GM21825 (cell line): ENCODE data around the gene CSRP2.

Source experiments
- ATAC-seq: cut with Tn5 transposase; IDR thresholded peaks from one replicate; pipeline ENCODE4 v1.9.1; 2021; ENCODE audit warnings: mild to moderate bottlenecking, moderate library complexity; ENCODE audit not compliant: unreplicated experiment

The CSRP2 gene

DNA sequence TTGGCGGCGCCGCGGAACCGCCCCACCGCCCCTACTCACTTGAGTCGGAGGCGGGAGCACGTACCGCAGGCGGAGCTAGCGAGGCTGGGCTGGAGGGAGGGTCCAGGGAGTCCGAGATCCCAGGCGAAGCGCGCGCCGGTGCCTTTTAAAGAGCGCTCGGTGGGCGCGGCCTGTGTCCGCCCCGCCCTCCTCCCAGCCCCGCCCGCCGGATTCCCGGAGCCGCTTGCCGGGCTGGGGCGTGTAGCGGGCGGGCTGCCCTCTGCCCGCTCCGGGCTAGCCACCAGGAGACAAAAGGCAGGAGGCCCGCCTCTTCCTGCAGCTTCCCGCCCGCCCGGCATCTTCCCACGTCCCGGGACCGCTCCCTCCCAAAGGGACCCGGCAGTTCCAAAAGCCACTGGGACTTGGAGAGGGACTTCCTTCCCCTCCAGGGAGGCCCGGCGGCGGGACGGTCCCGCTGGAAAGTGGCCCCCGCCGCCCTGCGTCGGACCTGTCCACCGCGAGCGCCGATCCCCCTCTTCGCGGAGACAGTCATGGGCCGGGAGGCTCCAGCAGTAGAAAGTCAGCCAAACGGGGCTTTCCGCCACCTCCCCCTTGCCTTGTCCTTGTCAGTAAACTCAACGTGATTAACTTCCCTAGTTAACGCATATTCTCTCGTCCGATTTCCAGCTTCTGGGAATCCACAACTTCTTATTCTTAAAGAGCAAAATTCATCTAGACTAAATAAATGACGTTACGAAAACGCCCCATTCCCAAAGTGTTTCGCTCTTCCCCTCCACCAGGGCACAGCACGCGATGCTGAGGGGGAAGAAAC lies at the start of gene CSRP2:
TSS of gene CSRP2 (minus strand) at position 121 of the 811 bp plus-strand sequence. CDS start 12,759 bp downstream, outside the sequence.
- peak; percentile 90 for ATAC-seq

DNA sequence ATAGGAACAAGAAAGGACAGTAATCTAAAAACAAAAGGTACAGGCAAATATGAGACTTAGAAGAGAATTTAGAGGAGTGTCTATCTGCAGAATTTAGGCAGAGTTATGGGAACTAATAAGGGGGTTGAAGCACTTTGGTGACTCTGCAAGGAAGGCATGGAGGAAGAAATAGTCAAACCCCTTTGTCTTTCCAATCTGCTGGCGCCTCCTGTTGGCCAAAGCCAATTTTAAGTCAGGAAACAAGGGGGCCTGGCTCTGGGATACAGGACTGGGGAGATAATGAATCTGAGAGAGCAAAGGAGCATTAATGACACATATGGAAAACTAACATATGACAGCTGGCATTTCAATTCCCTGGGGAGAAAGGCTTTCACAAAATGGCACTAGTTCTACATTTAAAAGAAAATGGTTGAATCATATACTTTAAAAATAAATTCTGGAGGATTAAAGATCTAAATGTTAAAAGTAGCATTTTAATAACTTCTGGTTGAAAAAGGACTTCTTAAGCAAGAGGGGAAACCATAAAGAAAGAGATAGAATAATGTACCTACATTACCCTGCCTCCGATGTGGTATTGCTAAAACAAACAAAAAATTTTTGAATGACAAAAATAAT lies 48.5 kb upstream of the CSRP2 start:
- ATAC-seq = no peak

DNA sequence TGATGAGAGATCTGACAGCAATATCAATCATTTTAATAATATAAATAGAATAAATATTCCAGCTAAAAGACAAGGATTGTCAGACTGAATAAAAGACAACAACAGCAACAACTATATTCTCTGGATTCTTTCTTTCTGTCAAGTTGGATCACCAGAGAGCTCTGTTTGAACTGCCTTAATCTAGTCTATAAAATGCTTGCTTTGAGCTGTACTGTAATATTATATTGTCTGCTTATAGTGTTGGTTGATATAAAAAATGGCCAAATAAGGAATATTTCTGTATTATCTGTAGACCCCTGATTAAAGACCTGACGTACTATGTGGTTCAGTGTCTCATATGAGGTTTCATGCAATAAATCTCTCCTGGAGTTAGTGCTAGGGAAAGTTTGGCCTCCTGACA lies 46.3 kb upstream of the CSRP2 start:
- no peak for ATAC-seq

DNA sequence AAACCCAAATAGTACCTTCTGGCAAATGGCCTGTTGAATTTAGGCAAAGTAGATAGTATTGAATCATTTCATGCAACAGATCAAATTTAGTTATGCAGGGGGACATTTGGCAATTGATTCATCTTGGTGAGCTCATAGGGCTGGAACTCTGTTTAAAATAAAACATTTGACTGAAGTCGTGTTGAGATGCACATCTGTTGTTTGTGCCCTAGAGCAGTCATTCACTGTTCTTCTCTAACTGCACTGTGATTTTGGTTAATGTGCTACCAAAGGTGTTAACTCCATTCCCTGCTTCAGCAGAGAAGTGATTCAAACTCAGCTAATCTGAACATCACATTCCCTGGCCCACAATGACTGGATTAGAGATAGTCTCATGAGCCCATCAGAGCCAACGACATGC lies 44.0 kb upstream of the CSRP2 start:
- ATAC-seq = no peak

DNA sequence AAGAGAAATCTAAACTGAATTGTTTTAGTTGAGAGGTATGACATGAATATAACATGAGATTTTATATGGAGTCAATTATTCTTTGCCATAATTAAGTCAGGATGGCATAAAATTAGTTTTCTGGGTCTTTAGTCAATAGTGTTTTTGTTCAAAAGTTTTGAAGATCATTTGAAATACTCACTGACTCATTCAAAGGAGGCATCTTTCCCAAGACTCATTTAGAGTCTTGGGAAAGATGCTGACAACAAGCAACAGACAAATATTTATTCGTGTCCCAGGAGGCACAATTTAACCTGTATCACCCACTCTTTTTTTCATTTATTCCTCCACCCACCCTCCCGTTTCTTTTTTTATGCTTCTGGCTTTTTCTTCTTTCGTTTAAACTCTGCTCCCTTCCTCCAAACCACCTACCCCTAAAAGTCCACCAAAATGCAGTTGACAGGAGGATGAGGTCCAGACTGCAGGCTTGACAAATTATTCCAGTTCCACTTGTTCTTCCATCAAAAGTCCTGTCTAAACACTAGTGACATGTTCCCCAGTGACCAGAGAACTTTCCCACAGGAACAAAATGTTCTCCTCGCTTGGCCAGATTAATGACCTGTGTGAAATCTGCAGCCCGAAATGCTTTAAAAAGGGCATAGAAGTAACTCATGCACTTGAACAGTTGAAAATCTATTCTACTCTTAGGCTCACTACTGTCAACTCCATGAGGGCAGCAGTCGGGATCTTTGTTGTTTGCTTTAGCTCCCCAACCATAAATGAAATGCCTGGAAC lies 43.3 kb upstream of the CSRP2 start:
- ATAC-seq = no peak

DNA sequence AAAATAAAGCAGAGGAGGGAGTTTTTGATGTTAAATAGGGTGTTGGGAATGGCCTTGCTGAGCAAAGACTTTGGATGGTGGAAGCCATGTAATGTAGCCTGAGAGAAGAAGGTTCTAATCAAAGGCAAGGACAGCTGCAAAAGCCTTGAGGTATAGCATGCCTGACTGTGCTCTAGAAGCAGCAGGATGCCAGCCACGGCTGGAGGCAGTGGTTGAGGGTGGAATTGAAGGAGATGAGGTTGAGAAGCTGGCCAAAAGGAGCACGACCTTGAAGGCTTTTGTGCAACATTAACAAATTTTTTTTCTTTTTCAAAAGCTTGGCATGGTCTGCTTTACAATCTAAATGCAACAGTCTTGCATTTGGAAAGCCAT lies 42.3 kb upstream of the CSRP2 start:
- no peak for ATAC-seq

DNA sequence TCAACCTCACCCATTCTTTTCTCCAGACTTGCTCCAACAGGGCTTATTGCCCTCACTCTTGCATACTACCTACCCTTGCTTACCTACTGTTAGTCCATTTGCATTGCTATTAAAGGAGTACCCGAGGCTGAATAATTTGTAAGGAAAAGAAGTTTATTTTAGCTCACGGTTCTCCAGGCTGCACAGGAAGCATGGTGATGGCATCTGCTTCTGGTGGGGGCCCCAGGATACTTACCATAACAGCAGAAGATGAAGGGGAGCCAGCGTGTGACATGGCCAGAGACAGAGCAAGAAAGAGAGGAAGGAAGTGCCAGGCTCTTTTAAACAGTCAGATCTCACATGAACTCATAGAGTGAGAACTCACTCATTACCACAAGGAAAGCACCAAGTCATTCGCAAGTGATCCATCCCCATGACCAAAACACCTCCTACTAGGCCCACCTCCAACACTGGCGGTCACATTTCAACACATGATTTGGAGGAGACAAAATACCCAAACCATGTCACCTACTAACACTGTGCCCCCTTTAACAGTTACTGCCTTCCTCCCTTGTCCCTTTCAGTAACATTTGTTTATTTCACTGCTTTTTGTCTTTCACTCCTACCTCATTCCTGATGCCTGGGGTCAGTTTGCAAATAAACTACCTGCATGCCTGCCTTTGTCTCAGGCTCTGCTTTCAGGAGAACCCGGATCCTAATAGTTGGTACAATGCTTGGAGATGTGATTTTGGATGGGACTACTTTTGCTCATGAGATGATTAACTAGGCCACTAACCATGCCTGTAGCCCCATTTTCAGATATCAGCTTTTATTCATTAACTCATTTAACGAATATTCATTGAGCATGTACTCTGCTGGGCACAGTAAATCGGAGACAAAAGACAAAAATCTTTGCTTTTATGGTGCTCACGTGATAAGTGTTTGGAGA lies 41.6 kb upstream of the CSRP2 start:
- ATAC-seq = peak; percentile 82

DNA sequence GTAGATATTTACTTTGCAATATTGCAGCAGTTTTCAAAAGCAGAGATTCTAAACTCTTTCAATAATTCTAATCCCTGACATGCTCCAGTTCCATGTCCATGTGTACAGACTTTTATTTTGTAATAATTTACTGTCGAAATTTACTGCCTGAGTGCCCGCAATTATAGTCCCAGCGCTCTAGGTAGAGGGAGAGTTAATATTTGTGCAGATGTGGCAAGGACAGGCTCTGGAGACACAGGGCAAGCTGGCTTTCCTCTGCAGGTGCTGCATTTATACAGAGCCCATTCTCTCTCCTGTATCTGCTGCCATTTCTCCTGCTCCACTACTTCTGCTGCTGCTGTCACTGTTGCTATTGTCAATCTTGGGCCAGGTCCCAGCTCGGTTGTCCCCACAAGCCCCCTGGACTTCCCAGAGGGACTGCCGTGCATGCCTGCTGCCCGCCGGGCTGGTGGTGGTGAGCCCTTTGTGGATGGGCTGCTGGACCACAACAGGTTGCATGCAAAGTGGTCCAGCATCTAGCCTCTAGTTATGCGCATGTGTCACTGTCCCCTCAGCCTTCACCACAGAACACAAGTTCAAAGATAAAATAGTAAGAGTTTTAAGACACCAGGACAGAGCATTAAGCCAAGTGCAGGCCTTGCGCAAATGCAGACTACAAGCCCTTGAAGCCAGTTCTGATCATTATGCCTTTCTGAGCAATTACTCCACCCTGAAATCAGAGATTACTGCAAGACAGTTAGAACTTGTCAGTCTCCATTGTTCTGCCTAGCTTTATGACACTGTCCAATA lies 40.8 kb upstream of the CSRP2 start:
- peak; percentile 13 for ATAC-seq

DNA sequence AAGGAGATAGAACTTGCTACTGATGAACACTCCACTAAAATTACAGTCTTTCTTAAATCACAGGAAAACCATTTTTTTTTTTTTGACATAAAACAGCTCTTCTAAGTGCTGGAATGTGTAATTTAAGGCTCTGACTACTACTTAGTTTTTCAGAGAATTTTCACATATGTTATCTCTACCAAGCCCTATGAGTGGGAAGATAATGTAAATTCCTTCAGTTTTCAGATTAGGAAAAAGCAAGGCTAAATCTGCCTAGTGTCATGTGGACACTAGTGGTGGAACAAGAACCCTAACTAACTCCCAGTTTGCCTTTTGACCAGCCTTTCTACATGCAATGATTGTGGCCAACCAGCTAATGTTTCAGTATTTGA lies 37.3 kb upstream of the CSRP2 start:
- ATAC-seq = no peak

DNA sequence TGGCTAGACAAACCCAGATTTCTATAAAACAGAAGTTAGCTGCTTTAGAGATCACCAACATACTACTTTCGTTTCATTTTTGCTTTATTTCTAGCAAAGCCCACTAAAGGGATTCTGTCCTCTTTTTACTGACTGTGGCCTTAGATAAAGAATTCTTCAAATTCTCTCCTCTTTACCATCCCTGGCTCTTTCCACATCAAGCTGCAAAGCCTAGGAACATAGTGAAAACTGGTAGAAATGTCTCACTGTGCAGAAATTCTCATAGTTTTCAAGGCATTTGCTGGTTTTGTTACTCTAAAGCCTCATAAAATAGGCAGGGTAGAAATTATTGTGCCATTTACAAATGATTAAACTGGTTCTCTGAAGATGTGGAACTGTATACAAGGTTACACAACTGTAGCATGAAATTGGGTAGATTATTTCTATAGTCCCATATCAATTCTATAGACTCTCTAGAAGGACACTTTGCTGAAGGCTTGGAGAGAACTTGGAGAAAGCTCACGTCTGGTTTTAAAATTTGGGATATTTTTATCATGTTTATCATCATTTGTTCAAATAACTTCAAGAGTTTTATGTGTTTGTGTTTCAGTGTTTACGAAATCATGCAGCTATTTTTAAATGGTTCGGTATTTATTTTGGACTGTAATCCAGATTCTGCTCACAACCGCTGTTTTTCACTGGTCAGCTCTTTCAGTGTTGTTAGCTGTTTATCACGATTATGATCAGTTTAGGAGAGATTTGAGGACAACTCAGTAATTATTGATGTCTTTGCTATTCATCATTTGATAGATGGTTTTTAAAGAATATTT lies 36.7 kb upstream of the CSRP2 start:
- no peak for ATAC-seq

DNA sequence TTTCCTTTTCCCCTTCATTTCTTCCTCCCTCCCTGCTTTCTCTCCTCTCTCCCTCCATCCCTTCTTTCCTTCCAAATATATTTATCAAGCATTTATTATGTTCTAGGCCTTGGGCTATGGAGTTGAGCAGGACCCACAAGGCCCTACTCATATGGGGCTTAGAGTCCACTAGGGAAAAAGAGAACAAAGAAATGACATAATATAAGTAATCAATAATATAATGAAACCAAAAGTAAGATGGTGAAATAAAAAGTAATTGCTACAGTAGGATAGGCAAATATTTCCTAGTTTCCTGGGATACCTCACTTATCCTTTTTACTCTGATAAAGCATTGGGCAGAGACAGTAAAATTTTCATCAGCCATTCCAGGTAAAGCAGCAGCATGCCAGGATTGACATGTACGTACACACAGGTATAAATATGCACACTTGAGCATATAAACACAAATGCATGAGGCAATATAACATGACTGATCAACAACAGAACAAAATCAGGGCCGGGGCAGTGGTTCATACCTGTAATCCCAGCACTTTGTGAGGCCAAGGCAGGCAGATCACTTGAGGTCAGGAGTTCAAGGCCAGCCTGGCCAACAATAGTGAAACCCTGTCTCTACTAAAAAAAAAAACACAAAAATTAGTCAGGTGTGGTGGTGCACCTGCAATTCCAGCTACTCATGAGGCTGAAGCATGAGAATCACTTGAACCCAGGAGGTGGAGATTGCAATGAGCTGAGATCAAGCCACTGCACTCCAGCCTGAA lies 35.5 kb upstream of the CSRP2 start:
- no peak for ATAC-seq

DNA sequence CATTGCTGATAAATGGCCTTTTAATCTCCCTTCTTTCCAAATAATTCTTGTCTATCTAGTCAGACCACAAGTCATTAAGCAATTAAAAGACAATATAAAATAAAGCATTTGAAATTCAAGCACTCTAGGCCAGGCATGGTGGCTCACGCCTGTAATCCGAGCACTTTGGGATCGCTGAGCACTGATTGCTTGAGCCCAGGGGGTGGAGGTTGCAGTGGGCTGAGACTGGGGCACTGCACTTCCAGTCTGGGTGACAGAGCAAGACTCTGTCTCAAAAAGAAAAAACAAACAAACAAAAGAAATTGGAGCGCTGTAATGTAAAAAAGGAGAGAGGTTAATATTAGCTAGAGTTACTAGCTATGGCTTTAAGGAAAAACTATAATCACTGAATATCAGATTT lies 30.5 kb upstream of the CSRP2 start:
- ATAC-seq = no peak

DNA sequence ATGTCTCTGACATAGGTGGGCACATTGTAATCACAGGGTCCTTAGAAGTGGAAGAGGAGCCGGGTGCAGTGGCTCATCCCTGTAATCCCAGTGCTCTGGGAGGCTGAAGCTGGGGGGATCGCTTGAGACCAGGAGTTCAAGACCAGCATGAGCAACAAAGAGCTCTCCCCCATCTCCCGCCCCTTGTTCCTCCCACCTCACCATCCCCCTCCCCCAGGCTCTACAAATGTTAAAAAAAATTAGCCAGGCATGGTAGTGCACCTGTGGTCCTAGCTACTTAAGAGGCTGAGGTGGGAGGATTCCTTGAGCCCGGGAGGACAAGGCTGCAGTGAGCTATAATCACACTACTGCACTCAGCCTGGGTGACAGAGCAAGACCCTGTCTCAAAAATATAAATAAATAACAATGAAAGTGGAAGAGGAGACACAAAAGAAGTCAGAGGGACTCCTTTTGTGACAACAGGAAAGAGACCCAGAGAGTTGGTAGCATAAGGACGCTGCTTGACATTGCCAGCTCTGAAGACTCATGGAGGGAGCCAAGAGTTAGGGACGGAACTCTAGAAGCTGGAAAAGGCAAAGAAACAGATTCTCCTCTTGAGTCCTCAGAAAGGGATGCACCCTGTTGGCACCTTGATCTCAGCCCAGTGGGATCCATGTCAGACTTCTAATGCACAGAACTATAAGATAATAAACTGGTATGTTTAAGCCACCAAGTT lies 29.6 kb upstream of the CSRP2 start:
- no peak for ATAC-seq

DNA sequence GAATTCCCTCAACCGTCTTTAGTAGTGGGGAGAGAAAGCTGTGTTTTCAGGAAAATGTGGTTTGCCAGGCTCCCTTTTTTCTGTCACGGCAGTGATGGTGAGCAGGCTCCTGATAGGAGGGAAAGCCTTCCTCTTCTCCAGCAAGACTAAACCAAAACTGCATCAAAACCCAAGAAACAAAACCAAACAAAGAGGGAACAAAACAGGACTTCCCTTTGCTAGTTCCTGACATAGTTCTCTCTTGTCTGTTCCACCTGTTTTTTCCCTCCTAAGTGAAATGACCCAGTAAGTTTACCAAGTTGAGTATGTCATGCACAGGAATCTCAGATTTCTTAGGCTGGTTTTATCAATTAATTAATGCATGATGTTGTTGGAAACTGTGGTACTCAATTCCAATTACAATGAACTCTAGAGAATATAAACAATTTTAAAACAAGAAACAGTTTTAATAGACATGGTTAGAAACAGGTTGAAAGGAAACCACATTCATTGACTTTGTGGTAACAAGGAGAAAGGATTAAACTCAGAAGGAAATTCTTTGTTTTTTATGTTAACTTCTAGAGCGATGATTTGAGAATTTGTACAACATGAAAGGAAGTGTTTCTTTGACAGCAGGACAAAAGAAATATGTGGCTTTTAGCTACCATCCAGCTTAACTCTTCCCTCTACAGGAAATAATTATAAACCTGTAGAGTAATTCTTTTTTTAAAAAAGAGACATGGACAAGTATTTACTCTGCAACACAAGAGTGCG lies 23.0 kb upstream of the CSRP2 start:
- ATAC-seq = no peak

DNA sequence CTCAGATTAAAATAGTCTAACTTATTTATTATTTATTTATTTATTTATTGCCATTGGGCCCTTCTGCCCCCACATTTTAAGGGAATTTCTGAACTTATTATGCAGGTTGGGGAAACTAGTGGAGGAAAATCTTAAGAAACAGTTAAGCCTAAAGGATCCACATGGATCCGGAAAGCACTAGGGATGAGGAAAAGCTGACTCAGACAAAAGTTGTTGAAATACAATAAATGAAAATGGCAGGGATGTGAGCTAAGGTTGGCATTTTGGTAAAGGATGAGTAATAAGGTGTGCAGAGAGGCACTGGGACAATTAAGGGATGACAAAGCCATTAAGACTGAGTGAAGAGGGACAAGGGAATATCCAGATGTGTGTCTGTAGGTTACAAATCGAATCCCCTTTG lies 20.7 kb upstream of the CSRP2 start:
- no peak for ATAC-seq

DNA sequence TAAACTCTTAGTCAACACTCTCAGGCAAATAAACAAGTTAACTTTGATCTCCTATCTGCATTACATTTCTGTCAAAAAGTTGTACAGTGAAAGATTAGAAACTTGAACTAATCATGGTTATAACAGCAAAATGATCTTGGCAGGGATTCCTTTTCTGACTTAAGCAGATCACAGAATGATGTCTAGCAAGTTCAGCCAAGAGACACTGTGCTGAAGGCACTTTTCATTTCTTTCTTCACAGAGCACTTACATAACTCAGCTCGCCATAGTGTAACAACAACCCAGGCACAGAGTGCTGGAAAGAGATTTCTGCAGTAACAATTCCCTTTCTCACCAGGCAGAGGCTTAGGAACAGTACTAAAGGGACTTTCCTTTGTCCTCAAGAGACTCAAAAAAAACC lies 19.6 kb upstream of the CSRP2 start:
- ATAC-seq = no peak

DNA sequence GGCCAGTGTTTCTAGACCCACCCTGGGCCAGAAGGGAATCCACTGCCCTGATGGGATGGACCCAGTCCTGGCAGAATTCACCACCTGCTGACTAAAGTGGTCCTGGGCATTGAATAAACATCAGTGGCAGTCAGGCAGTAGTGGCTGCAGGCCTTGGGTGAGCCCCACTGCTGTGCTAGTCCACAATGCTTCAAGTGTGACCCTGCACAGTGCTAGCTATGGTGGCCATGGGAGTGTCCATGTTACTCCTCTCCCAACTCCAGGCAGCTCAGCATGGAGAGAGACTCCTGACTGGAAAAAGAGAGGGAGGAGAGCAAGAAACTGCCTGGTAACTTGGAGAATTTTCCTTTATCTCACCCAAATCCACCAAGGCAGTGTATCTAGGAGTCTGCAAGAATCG lies 17.5 kb upstream of the CSRP2 start:
- ATAC-seq = no peak
